Posterior cingulate gyrus (tissue), 11 donors: Measurements from ENCODE around the gene PPP2R2B.

Source experiments
- DNase-seq, 10 donors: peaks; one replicate each; pipeline versions ENCODE4 v3.0.0 to v3.0.0-alpha.2; 2020 to 2021; ENCODE audit warnings: mixed read lengths in 3 of 10
- intact Hi-C: fragments of 100-400 bp; cut with DNase I; formaldehyde crosslinking; loops from one replicate; pipeline ENCODE4 v1.15.1; 2023

Gene PPP2R2B

DNA sequence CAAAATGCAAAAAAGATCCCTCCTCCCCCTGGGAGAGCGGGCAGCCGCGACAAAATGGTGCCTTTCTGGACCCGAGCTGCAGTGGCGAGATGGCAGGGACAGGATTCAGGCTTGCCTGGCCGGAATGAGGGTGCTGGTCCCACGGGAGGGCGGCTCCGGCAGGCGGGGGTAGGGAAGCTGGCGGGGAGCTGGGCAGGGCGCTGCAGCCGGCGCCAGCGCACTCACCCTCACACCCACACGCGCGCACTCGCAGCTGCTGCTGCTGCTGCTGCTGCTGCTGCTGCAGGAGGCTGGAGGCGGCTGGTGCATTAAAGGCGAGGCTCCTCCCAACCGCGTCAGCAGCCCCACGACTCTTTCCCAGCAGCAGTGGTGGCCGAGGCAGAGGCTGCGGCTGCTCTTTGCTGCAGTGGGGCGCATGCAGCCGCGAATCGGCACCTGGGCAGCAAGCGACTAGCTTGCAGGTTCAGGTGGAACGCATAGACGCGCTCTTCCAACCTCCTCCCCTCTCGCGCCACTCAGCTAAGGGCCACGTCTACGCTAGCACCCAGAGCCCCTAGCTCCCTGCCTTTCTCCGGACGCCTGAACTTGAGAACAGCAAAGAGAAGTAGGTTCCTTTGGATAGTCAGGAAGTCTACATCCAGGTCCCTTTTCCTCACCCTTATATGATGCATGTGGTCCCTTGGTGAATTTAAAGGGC is at the start of gene PPP2R2B:
Gene PPP2R2B (minus strand): TSS at position 282 of the 697 bp plus-strand sequence.
- peak; percentile 49 to 97 (median 81) for DNase-seq
- intact Hi-C loops, result loop anchor here (5.0 kb wide), 1 partner anchor 46 kb away; no protein-coding TSS in a partner anchor

DNA sequence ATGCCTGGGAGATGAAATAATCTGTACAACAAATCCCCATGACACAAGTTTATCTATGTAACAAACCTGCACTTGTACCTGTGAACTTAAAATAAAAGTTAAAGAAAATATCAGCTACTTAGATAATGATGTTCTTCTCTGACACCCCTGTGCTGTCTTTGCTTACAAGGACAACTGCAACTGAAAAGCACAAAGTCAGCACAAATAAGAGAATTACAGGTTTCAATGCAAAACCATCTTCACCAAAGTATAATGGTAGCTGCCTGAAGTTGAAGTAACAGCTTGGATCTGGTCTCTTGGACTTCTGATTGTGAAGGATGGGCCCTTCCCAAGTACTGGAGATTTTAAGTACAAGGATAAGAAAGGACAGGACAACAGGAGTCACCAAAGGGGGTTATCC is 45.6 kb upstream of the PPP2R2B start:
- no peak for DNase-seq
- intact Hi-C loops, result no loop called here

DNA sequence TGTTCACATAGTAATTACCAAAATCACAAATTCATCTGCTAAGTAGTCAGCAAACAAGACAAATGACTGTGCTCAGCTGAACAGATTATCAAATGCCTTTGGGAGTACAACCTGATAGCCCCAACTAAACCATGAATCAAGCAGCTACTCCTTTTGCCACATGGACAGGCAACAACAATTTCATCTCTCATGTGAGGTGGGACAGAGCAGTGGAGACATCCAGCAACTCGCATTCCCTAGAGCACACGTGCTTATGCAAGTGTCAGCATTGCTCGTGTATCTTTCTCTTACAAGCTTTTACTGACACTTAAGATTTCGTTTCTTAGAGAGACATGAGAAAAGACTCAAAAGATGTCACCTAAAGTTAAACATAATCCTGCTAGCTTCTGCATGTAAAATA is 42.7 kb upstream of the PPP2R2B start:
- DNase-seq, result no peak
- intact Hi-C loops, result no loop called here

DNA sequence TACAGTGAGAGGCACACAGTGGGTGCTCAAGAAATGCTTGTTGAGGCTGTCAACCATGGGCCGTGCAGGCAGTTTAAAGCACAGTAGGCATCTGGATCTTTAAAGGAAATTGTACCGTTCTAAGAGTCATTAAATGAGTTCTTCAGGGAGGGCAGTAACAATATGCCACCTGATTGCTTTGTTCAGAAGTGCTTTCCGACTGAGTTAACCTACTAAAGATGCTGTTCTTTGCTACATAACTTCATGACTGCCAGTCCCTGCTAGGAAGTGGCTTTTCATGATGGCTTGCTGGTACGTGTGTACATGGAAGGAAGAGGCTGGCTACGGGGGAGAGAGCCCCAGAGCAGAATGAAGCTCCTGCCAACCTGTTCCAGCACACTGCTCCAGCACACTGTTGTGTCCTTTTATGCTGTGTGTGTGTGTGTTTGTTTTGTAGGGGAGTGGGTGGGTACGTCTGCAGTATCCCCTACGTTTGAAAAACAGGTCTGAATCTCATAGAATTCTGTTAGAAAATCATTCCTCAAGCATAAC is 41.9 kb upstream of the PPP2R2B start:
- intact Hi-C loops, result no loop called here
- no peak for DNase-seq

DNA sequence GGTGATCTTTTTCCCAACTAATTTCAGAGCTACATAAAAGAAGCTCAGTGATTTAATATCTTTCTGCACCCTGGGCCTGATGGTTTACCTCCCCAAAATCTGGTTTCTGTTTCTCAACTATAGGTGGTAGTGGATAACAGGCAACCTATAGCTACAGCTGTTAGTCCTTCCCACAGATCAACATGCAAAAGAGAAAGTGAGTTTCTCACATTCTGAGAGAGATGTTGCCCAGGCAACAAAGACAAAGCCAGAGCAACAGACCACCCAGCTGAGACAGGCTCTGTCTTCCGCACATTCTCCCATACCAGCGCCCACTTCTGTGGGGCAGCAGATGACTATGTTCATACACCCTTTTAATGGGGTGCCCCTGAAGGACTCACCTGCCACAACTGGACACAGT is 40.7 kb upstream of the PPP2R2B start:
- intact Hi-C loops, result no loop called here
- DNase-seq, result no peak

DNA sequence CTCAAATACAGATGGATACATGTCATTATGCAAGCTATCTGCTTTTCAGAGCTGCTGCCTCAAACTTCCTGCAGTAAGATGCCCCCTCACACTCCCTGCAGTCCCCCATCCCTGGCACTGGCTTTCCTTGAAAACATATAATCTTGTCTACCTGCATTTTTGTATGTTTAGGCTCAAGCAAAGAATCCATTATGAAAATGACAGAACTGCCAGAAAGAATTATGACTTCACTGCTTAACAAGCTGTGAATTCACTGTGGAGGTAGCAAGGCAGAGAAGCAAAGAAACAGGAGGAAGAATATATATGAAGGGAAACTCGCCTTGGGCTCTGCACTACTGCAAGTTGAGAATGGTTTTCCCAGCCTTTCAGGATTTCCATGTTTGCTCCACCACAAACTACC is 39.4 kb upstream of the PPP2R2B start:
- DNase-seq, result no peak
- intact Hi-C loops, result no loop called here

DNA sequence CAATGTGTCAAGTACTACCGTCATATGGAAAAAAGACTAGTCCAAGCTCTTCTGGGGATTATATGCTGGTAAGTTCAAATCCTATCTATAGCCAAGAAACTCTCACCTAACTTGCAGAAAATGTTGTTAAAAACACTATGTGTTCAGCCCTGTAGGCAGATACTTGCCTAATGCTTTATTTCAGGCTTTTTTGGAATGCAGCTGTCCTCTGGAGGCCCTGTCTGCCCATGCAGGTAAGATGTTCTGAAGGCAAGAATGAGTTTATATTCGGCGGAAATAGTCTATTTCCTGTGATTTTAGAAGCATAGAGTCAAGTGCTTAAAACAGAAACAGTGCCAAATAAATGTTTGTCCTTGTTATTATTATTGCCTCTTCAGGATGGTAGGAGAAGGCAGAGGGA is 34.3 kb upstream of the PPP2R2B start:
- DNase-seq, result no peak
- intact Hi-C loops, result no loop called here

DNA sequence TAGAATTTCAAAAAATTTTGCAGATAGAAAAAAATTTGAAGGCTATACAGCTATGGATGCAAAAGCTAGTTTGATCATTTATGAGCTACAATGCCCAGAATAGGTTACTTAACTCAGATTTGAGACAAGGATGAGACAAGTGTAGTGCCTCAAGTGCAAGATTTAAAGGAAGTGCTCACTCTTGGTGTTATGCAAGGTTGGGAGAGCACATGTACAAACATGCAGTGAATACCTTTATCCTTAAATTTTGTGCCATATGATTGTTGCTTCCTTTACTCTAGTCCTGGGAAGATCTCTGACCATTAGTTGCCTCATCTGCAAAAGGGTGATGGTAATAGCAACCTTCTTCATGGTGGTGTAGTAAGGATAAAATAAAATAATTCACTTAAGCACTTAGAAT is 31.7 kb upstream of the PPP2R2B start:
- intact Hi-C loops, result no loop called here

DNA sequence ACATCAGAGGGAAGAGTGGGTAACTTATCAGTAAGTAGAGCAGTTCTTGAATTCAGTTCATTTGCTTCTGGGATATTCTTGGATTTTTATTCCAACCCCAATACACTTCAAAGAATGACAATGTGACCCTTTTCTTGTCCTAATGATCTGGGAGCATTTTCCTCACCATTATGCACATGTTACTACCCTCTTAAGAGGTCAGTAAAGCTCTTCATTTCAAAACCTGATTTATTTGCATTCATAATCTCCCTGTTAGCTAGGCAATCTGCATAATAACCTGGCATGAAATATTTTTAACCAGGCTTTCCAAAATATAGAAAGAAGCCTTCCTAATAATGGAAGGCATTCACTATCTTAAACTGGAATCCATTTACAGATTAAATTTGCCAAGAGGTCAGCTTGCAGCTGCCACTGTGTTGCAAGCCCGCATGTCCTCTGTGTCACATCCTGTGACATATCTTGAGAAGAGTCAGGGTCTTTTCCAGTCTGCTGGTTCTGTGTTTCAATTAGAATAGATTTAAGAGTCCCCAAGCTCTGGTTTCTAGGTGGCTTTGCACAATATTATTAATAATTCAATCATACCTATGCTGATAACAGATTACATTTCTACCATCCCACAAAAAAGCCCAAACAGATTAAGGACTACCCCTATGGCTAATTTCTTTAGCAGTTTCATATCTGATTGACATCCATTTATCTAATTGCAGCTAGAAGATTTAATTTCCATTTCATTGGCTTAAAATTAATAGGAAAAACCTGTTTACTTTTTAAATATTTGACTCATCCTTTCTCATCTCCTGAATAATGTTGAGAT is 30.9 kb upstream of the PPP2R2B start:
- intact Hi-C loops, result no loop called here
- DNase-seq, result no peak

More for the DNA sequence above, 31.7 kb upstream of the PPP2R2B start:
- DNase-seq, result no peak

DNA sequence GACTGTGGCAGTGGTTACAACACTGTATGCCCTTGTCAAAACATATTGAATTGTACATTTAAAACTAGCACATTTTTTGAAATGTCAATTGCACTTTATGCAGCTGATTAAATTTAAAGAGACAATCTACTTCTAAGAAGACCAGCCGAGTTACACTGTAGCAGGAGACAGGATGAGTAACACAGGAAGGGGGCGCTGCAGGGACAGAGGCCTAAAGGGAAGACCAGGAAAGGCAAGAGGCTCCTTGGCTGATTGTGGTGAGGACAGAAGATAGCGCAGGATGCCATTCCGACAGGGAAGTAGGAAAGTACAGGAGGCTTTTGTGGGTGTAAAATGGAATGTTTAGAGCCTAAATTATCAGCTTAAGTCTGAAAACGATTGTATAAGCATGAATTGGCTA is 28.2 kb upstream of the PPP2R2B start:
- intact Hi-C loops, result no loop called here
- DNase-seq, result peak in 6 of 10 donors; percentile 21 to 88 (median 49)

DNA sequence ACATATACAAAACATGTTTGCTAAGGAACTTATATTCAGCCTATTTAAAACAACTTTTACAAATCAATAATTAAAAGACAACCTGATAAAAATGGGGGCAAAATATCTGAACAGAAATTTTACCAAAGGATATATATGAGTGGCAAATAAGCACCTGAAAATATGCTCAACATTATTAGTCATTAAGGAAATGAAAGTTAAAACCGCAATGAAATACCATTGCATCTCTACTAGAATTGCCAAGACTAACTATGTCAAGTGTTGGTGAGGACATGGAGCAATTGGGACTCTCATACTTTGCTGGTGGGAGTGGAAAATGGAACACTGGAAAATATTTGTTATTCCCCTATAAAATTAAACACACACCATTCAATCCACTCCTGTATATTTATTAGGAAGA is 26.3 kb upstream of the PPP2R2B start:
- intact Hi-C loops, result no loop called here
- DNase-seq, result no peak

DNA sequence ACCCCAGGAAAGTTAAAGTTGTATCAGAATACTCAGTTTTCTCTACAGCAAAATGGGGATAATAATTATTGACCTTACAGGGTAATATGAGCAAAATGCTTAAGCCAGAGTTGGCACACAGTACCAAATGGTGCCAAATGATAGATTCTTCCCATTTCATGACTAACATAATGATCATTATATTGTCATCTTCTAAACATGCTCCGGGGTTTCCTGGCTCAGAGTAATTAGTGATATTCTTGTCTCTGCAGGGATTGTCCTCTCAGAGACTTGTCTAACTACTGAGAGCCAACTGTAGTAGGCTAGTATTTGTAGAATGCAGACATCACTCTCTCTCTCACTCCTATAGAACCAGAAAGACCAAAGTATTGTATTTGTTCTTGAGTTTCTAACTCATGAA is 25.2 kb upstream of the PPP2R2B start:
- intact Hi-C loops, result no loop called here
- no peak for DNase-seq

DNA sequence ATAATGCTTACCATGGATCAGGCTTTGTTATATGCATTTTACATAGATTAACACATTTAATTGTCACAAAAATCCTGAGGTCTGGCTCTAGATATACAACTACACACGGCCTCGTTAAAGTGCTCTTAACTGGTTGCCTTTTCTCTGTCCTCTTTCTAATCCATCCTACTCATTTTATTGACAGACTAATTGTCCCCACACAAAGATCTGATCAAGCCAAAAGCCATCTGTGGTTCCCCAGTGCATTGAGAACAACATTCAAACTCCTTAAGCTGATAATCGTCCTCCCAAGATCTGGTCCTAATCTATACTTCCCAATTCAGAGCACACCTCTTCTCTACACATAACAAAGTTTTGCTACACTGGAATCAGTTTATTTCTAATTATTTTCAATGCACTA is 23.9 kb upstream of the PPP2R2B start:
- intact Hi-C loops, result no loop called here
- no peak for DNase-seq

DNA sequence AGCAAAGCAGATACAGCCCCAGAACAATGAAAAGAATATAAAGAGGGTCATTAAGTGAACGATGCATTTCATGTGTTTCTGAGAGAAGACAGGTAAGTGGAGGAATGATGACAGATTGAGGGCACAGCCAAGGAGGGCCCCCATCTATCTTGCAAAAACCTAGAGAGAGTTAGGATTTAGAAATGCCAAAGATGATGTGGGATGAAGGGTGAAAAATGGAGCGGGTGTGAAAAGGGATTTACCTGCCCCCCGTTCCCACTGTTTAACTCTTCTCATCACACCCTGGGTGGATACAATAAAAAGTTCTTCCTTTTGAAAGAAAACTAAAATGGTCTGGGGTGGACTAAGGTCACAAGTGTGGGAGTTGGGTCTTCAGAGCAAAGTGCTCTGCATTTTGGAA is 18.5 kb upstream of the PPP2R2B start:
- intact Hi-C loops, result no loop called here
- DNase-seq, result no peak

DNA sequence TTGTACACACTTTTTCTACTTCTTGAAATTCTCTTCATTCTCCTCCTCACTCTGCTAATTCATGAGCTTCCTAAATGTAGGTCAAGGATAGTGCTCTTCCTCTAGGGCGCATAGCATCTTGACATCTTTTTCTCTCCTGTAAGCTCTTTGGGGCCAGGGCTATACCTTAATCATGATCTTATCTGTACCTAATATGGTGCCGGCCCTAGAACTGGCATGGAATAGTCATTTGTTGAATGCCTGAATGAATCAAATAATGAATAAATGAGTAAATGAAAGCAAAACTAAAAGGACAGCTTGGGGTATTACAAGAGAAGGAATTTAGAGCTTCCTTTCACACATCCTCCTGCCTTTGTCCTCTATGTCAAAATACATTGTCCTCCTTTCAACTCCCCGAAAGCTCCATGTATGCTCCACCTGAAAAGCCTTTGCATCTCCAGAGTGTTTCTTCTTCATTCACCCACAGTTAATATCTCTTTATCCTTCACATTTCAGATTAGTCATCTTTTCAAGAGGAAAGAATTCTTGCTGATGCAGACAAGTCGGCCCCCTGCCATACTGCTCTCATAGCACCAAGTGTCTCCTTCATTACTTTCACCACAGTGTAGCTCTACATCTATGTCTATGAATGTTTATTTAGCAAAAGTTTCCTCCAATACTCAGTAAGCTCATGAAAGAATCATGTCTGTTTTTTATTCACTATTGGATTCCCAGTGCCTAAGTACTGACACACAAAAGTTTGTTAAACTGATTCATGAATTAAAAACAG is 16.4 kb upstream of the PPP2R2B start:
- no peak for DNase-seq
- intact Hi-C loops, result no loop called here

DNA sequence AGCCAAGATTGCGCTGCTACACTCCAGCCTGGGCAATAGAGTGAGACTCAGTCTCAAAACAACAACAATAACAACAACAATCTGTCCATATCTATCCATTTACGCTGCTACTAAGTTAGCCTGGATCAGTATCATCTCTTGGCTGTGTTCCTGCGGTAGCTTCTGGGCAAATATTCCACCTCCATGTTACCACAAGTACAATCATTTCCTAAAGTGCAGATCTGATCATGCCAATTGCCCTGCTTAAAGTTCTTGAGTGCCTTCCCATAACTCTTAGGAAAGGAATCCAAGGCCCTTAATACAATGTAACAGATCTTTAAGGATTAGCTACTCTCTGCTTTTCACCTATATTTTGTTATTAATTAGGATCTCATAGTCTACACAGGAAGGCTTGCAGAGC is 15.4 kb upstream of the PPP2R2B start:
- no peak for DNase-seq
- intact Hi-C loops, result no loop called here

DNA sequence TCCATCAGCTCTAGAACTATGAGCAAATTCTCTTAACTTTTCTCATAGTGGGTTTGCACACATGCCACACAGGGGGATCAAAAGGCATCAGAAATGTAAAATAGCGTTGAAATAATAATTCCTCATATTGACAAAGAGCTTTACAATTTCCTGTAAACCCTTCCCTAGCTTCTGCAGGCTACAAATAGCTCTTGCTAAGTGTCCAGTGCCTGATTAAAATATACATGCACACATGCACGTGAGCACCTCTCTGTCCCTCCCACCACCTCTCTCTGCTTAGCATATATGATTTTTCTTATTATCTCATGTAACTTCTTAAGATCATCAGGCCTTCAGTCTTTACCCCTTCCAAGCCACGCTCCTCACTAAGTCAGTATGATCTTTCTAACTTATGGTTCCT is 13.7 kb upstream of the PPP2R2B start:
- no peak for DNase-seq
- intact Hi-C loops, result no loop called here

DNA sequence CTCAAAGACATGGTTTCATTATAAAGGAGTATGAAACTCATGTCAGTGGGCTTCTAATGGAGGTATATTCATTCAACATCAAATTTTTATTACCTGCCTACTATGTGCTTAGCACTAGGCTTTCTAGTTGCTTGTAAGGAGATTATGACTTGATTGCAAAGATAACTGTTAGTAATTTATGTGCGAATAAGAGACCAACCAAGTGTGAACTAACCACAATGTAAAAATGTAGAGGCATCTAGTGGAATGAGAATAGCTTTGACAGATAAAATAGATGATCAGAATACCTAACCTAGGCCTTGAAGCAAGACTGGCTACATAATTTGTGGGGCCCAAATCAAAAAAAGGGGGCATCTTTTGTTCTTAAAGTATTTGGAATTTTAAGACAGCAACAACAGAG is 13.0 kb upstream of the PPP2R2B start:
- intact Hi-C loops, result no loop called here
- no peak for DNase-seq

DNA sequence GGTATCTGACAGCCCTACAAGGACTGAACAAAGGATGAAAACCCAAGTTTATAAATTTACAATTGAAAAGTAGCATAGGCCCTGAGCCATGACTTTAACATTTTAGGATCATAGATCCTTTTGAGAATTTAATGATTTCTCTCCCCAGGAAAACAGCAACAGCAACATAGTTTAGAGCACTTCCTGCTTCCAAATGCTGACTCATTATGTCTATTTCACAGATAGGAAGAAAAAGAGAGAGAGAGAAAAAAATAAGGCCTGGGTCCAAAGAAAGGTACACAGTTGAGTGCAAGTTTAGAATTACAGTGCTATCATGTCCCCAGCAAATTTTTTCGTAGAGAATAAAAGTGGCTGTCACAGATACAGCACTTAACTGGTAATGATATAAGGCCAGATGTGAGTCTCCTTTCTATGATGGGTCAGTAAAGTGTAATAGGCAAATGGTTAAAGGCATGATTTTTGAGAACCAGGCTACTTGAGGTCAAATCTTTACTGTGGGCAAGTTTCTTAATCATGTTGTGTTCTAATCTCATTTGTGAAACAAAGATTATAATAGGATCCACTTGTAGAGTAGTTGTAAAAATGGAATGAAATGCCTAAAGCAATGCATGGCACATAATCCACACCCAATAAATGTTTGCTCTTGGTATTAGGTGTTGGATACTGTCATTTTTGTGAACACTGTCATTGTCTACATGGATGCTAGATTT is 12.3 kb upstream of the PPP2R2B start:
- DNase-seq, result no peak
- intact Hi-C loops, result no loop called here

DNA sequence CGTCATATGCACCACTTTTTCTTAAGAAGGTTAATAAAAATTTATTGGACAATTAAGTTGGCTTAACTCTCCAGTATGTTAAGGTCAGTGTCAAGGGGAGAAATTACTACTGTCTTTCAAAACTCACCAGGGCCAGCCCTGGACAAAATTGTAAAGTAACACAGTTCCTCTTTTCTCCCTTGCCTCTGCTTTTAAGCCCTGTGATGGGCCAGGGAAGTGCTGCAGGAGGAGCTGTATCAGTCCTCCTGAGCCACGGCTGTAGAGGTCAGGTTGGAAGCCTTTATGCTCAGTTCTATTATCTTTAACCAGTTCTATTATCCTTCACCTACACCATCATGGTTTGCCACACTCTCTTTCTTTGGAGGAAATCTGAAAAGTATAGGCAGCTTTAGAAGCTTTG is 11.5 kb upstream of the PPP2R2B start:
- no peak for DNase-seq
- intact Hi-C loops, result no loop called here

DNA sequence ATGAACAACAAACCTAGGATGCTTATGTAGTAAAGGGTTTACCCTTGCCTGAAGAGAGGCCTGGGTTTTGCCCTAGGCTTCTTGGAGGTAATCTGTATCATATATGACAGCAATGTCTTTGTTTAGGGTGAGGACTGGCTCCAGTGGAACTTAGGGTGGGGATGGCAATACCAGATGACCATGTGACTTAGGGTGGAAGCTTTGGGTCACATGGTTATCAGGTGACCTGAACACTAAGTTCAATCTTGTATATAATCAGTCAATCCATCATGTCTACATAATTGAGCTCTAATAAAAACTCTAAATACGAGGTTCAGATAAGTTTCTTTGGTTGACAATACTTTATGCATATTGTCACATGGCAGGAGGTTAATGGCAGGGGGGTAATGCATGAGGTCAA is 10.6 kb upstream of the PPP2R2B start:
- intact Hi-C loops, result no loop called here
- no peak for DNase-seq
